Aortic smooth muscle cell (primary cell): ENCODE data around the gene CYP2C9. TPM values are rescaled to one million over a fixed set of nuclear protein-coding genes. Genes with fewer than 3 reads are reported as not detected.

ENCODE experiments used
- total RNA-seq: library from RNA; depleted of rRNA; stranded (reverse); fragments of >200 nt; gene quantifications from 2 replicates; pipeline ENCODE4 v1.2.3, GENCODE V29; 2014

Gene CYP2C9
- total RNA-seq: not detected in 2 replicates

GRCh38 chr10:94938383-94938782 is at the start of gene CYP2C9:
TSS of gene CYP2C9 (plus strand) at chr10:94938658. CDS start at chr10:94938683, 25 bp downstream.

Other genes starting within 250 kb of the CYP2C9 start
- gene CYP2C19, start 176.0 kb upstream of the CYP2C9 start, total RNA-seq: not detected in 2 replicates
- not detected in 2 replicates for gene CYP2C8, start 130.8 kb downstream of the CYP2C9 start, total RNA-seq